NCI-H526 (cell line): ENCODE data around the gene HK2.
"Not testable (repeated sequence)": the region's sequence is repeated elsewhere in the genome, so short reads cannot be mapped to it uniquely, and the experiment has no call there.

Experiments
- DNase-seq, 2 experiments: peaks; one replicate each; lab custom pipeline; 2025; lab: John Stamatoyannopoulos, UW

The HK2 gene

DNA sequence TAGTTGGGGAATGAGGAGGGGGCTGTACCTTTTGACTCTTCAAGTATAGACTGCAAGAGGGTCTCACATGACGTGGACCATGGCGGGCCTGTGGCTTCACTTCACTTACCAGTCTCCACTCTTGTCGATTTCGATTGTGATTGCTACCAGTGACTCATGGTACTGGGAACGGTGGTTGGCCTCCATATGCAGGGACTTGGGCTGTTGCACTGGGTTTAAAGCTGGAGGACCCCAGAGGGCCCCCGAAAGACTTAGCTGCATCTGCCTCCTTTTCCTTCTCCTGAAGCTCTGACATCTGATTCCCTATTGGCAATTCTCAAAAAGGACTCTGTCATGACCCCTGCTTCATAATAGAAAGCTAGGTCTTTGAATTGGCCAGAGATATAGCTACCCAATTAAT, 43.4 kb downstream of the HK2 start:
- no peak for DNase-seq

DNA sequence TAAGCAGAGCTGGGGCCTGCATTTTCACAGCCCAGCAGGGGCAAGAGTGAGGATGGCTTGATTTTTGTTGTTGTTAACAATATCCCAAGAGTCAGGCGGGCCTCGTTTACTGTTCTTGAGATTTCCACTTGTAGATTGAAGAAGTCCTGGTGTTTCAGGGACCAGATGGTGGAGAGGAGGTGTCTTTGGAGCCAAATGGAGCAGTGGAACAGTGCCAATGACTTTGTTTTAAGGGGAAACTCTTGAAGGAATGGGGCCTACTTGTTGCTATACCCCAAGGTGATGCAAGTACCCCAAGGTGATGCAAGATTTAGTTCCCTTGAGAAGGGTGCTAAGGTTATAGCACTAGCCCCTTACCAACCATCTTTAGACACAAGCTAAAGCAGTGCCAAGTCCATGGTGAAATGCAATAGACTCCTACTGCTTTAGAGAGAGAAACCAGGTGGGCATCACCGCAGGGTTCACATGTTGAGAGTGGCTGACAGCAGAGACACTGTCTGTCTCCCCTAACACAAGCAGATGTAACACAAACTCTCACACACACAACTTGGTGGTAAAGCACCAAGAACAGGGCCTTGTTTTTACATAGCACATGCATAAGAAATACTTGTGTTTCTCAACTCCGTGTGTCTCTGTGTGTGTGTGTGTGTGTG, 44.0 kb downstream of the HK2 start:
- DNase-seq = no peak

DNA sequence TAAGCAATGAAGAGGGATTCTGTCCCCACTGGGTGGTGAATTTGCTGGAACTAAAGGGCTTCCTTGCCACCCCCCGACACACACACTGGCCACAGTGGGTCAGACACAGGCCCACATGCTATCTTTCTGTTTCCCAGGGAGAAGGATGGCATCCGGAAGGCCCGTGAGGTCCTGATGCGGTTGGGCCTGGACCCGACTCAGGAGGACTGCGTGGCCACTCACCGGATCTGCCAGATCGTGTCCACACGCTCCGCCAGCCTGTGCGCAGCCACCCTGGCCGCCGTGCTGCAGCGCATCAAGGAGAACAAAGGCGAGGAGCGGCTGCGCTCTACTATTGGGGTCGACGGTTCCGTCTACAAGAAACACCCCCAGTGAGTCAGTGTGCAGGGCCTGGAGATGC, 44.6 kb downstream of the HK2 start:
- DNase-seq = no peak

DNA sequence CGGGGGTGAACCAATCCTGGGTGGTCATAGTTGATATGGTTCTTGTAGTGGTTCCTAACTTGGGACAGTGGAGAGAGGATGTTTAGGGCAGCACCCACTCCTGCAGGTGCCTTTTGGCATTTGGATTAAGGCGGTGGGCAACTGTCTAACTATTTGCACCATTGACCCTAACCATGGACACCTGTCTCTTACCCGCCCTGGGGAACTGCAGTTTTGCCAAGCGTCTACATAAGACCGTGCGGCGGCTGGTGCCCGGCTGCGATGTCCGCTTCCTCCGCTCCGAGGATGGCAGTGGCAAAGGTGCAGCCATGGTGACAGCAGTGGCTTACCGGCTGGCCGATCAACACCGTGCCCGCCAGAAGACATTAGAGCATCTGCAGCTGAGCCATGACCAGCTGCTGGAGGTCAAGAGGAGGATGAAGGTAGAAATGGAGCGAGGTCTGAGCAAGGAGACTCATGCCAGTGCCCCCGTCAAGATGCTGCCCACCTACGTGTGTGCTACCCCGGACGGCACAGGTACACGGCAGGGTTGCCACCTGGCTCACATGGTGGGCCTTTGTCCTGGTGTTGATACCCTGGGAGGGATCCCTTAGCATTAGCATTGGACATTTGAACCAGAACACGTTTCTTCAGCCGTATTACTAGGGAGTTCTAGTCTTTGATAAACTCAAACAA, 46.3 kb downstream of the HK2 start:
- no peak for DNase-seq

DNA sequence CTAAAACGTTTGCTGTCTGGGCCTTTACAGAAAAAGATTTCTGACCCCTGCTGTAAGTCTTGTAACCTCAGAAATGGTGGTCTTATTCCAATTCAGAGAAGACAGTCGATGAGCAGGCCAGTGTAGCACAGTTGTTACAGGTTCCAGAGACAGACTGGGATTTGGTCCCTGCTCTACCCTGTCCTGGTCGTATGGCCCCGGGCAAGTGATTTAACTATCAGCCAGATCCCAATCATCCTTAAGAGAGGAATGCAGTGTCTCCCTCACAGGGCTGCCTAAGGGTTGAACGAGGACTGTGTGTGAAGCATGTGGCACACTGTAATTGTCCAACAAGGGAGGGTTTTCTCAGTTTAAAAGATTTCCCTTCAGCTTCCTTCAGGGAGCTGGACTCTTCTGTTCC, 47.2 kb downstream of the HK2 start:
- DNase-seq = no peak

DNA sequence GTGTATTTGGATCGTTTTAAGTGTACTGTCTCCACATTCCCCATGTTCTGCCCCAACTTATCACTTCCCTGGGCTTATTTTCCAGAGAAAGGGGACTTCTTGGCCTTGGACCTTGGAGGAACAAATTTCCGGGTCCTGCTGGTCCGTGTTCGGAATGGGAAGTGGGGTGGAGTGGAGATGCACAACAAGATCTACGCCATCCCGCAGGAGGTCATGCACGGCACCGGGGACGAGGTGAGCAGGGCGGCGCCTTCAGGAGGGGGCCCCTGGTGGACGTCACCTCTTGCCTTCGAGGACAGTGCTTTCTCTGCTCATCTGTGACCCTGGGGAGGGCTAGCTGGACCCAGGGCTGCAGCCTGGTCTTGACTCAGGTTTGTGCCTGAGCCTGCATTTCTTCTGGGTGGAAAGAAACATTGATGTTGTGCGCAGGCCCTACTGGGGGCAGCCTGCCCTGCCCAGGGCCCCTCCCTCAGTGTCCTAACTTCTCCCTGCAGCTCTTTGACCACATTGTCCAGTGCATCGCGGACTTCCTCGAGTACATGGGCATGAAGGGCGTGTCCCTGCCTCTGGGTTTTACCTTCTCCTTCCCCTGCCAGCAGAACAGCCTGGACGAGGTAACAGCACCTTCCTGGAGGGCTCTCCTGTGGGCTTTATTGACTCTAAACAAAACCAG, 47.8 kb downstream of the HK2 start:
- DNase-seq = no peak

DNA sequence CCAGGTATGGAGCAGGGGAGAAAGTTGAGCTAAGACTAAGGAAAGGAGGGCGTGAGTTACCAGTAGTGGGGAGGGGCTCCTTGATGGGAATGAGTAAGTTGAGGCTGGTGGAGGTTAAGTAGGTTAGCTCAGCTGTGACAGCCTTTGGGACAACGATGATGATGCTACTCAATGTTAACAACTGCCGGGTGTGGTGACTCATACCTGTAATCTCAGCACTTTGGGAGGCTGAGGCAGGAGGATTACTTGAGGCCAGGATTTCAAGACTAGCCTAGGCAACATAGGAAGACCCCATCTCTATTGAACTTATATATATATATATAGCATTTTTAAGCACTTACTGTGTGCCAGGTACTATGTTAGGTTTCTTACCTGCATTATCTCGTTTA, 48.4 kb downstream of the HK2 start:
- no peak for DNase-seq

DNA sequence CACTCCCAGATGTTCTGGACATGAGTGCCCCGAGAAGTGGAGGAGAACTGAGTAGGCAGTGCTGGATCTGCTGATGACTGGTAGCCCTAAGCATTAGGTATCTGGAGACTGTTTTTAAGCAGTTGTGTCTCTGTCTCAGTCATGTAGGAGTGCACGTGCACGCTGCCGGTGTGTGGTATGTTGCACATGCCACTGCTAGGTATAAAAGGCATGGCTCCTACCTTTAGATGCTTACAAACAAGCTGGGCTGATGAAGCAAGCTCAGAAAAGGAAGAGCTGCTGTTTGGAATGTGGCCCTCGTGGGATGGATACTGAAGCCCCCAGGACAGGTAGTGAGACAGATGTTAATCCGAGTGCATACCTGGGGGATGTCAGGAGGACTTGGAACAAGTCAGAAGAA, 49.1 kb downstream of the HK2 start:
- no peak for DNase-seq

DNA sequence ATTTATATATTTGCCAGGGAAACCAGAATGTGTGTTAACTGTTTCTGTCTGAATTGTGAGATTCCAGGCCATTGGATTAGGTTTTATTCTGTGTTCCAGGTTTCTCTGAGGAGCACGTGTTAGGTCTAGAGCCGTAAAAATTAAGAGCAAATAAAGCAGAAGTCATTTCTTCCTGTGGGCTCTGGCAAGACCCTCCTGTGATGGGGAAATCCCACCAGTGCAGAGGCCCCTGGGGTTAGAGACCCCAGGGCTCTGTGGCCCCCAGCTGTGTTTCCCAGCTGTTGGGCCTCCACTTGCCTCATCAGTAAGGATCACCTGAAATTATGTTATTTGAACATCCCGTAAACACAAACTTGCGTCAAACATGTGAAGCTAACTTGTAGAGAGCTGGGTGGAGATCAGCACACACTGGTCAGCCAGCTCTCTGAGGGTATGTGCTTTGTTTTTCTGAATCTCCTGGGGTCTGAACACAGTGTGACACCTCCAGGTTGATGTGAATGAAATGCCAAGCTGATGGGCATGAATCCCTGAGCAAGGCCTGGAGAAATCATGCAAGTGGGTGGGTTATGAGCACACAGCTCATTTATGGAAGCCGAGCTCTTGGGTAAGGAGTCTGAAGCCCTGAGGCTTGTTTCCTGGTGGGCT, 50.3 kb downstream of the HK2 start:
- no peak for DNase-seq

DNA sequence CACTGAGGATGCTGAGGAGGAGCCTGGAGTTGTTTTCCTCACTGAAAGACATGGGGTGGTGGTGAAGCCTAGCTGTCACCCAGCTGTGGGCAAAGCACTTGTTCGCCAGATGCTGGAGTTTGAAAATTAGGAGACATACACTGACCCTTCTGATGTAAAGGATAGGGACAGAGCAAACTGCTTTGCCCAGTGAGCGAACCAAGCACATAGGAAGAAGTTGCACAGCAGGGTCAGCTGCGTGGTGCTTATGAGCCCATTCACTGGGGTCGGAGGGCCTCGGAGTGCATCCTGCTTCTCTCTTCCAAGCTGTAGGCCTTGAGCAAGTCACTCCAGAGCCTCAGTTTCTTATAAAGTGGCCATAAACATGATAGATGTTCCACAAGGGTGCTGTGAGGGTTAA, 50.9 kb downstream of the HK2 start:
- no peak for DNase-seq

DNA sequence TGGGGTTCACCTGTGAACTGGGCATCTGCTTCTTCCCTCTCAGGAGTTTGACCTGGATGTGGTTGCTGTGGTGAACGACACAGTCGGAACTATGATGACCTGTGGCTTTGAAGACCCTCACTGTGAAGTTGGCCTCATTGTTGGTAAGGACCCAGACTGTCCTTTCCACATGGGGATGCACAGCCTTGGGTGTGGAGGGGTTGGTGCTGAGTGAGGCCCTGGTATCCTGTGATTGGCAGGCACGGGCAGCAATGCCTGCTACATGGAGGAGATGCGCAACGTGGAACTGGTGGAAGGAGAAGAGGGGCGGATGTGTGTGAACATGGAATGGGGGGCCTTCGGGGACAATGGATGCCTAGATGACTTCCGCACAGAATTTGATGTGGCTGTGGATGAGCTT, 52.3 kb downstream of the HK2 start:
- DNase-seq = no peak

DNA sequence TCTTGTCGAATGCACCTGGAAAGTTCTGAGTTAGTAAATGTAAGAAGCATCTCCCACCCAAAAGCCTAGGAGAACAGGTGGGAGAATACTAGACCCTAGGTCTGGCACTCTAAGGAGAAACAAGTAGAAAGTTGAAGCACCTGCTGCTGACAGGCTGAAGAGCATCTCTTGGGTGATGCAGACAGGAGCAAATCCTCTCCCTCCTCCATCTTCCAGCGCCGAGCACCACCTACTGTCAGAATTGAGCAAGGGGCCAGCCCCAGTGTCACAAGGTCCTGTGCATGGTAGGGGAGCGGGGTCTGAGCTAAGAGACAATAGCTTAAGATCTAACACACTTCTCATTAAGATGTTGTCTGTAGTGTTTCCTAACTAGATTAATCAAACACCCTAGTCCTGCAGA, 52.9 kb downstream of the HK2 start:
- peak in 1 of 2 experiments; percentile 27 for DNase-seq

DNA sequence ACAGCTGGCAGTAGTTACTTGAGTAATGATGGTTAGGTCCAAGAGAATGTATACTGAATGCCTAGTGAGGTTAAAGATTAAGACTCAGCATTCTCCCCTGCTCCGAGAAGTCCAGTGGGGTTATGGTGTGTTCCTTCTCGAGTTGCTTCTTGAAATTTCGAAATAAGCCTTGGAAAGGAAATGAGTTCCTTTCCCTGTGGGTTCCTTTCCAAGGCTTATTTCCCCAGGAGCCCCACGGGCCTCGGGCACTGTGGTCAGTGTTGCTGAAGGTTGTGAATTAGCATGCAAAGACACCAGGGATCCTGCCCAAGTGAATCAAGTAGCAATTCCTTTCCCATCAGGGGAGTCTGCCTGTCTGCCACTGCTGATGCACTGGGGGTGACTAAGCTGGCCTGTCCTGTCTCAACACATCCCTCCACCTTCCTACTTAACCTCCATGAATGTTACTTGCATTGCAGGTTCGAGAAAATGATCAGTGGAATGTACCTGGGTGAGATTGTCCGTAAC, 53.6 kb downstream of the HK2 start:
- no peak for DNase-seq

DNA sequence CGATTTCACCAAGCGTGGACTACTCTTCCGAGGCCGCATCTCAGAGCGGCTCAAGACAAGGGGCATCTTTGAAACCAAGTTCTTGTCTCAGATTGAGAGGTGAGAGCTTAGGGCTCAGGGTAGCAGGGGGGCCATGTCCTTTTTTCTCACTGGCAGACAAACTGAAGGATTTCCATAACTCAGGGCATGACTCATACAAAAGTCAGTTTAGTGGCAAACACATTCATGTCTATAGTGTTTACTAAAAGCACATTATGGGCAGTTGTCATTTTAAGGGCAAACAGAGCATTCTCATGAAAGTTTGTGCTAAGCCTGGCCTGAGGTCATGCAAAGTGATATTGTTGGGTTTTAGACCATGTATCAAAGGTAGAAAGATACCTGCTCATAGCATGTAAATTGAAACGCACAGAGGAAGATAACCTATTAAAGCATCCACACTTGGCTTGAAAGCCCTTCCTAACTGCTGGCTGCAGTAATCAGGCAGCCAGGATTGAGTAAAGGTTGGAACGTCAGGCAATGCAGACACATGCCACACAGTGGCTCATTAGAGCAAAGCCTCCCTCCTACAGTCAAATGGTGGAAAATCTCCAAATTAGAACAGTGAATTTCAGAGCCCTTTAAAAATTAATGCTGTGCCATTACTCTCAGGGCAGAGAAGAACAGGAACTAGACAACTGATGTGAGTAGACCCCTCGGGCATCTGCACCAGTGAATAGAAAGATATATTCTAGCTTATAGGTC, 54.2 kb downstream of the HK2 start:
- no peak for DNase-seq

DNA sequence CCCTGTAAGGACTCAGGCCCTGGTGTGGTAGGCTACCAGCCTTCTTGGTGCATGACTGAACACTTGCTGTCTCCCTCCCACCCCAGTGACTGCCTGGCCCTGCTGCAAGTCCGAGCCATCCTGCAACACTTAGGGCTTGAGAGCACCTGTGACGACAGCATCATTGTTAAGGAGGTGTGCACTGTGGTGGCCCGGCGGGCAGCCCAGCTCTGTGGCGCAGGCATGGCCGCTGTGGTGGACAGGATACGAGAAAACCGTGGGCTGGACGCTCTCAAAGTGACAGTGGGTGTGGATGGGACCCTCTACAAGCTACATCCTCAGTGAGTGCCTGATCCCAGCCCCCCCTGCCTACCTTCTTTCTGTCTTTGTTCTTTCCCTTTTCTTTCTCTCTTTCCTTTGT, 55.2 kb downstream of the HK2 start:
- DNase-seq = no peak

DNA sequence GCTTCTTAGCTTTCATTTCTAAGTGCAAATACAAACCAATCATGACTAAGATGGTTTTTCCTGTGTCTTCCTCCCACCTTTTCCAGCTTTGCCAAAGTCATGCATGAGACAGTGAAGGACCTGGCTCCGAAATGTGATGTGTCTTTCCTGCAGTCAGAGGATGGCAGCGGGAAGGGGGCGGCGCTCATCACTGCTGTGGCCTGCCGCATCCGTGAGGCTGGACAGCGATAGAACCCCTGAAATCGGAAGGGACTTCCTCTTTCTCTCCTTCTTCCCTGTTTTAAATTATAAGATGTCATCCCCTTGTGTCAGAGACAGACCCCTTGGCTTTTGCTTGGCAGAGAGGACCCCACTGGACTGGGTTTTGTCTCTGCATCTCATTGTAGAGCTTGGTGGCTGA, 56.8 kb downstream of the HK2 start:
- no peak for DNase-seq

DNA sequence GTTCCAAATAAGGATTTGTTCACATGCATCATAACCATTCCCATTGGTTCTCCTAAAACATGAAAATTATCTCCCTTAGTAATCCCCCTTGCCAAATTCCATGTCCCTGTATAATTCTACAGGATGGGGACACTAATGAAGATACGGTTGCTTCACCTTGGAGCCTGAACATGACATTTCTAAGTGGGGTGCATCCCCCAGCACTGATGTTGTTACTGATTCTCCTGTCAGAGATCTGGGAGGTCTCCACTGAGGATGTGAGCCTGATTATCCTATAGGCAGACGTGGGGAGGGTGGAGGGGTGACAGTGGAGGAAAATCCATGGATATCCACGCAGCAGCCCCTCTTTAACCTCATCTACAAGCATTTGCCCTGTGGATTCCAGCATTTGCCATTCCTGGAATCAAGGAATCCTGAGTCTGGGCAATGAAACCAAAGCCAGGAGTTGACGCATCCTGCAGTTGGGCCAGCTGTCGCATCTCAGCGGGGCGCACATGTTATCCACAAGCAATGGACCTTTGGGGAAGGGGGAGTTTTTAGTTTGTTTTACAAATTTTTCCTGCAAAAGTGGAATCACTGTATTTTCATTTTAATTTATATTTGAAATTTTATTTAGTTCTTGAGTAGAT, 57.3 kb downstream of the HK2 start:
- no peak for DNase-seq

DNA sequence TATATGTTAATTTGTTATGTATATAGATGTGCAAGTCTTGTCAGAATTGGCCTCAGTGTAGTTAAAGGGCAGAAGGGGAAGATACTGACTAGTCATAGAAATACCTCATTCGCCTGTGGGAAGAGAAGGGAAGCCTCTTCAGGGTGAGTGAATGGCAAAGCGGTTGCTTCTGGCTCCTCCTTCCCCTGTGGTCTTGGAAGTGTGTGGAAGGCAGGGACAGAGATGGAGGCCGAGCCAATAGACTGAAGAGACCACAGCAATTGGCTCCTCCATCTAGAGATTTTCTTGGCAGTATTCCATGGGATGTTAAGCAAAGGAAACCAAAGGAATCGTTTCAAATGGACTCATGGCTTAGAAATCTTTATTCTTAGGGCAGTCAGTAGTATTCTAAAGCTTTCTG, 57.9 kb downstream of the HK2 start:
- DNase-seq = not testable (repeated sequence)

DNA sequence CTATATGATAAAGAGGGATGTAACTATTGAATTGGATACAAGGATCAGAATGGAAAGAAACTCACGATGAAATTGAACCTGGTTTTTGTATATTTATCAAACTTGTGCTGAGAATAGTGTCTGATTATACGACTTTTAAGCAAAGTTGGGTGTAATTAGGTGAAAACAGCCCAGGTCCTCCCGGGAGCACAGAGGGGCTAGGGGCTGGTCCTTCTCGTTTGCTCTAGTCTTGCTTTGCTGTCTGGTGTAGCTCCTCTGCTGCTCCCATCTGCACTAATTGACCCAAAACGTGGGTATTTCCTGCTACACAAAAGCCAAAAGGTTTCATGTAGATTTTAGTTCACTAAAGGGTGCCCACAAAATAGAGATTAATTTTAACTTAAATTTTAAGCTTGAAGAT, 58.7 kb downstream of the HK2 start:
- no peak for DNase-seq

DNA sequence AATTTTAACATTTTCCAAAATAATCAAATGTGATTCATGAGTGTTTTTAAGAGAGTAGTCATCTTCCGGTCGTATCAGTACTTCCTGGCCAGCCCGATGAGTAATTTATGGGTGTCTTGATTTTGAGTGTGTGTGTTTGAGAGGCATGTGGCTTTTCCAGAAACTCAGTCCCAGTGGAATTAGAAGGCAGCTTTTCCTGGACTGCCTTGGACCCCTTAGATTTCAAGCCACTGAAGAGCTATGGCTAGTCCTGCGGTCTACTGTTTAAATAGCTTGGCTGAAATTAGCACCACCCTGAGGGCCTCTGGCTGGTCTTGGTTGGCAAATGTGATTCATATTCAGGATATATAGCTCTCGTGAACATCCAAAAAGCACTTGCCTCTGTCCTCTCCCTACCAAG, 59.4 kb downstream of the HK2 start:
- no peak for DNase-seq

DNA sequence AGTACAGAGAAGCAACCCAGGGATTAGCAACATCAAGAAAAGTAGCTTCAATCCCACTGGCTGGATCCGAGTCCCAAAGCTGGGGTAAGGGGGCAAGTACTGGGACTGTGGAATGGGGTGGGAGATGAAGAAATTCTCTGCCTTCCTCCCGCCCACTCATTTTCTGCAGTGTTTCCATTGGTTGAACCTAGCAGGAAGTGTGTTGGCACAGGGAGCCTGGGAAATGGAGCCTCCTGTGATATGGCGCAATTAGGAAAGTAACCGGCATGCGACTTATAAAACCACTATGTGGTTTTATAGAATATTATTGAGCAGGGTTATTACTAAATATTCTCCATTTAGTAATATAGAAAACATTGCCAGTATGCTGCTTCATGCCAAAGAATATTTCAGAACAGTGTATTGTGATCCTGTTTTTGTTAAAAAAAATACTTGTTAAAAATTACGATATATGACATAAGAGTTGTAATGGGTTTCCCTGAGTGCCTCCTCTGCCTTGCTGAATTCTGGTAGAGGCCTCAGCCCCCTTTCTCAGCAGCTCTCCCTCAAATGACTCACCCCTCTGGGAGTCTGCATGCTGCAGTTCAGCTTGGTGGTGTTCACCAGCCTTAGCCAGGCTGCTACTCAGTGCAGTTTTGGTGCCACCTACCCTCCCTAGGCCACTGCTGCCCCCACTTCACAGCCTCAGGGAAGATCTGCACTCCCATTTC, 60.5 kb downstream of the HK2 start:
- DNase-seq = no peak
